ENCODE results near the gene IGFALS.

The IGFALS gene

DNA sequence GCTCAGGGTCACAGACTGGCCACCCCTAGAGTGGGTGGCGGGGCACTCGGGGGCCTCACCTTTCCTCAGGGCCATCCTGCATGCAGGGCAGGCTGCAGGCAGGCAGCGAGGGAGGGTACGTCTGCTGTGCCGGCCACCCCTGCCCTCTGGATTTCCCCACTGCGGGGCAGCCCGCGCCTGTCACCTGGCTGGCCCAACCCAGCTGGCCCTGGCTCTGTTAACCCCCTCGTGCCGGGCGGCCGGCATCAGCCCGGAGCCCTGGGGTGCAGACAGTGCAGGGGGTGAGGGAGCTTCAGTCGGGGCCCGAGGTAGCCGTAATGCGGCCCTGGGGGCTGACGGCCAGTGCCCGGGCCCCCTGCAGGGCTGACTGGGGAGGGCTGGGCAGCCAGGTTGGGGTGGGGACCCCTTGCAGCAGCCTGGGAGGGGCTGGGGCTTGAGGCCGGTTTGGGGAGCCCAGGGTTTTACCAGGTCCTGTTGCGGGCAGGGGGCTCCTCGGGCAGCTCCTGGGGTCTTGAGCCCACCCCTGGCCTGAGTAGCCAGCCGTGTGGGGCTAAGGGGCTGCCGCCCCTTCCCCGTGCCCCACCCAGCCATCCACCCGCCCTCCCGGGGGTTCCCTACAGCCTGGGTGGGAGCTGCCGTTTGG is at the start of gene IGFALS:
TSS of gene IGFALS (minus strand) at position 128 of the 643 bp plus-strand sequence. CDS start at position 75, 53 bp downstream.
- no peak for DNase-seq (ENCODE audit: low spot score)

DNA sequence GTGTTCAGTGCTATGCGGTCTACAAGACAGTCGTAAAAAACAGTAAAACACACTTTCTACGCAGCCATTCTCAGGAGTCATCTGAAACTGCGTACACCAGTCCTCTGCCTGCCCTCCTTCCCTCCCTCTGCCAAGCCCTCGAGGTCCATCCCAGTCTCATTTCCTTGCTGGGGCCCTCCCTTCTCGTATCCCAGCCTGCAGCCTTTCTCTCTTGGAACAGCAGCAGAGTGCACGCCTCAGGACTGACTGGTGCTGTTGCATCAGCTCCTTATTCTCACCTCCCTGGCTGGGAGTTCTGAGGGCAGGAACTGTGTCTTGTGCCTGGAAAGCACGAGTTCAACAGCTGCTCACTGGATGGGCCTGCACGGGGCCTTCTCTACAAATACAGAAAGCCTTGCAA is 46.0 kb upstream of the IGFALS start:
- DNase-seq (ENCODE audit: low spot score): no peak

- no peak for DNase-seq (ENCODE audit: low spot score)
Measured at GRCh38 chr16:1834096-1834495, 40.6 kb upstream of the IGFALS start.

GRCh38 chr16:1832838-1833454 is 39.4 kb upstream of the IGFALS start:
- DNase-seq (ENCODE audit: low spot score): no peak

DNA sequence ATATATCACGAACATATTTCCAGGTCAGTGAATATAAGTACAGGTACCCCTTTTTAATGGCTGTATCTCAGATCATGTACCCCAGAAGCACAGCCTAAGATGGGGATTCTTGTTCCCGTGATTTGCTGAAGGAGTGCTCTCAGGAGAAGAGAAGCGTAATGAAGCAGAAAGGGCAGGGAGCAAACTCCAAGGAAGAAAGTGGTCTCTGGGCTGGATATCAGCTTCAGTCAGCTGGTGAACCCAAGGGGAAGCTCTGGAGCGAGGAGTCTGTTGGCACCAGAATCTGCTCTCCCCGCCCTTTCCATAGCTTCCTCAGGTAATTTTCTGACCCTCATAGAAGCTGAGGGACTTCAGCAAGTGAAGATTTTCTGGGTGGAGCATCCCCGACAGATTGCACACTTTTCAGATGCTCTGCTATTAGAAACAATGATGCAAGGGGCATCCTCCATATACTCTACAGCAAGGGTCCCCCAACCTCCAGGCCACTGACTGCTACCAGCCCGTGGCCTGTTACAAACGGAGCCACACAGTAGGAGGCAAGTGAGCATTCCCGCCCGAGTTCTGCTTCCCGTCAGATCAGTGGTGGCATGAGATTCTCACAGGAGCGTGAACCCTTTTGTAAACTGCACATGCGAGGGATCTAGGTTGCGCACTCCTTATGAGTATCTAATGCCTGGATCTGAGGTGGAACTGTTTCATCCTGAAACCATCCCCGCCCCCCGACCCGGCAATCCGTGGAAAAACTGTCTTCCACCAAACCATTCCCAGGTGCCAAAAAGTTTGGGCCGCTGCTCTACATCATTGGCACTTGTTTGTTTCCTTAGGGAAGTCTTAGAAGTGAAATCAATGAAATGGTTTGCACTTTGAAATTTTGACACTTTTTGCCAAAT is 37.9 kb upstream of the IGFALS start:
- no peak for DNase-seq (ENCODE audit: low spot score)

DNA sequence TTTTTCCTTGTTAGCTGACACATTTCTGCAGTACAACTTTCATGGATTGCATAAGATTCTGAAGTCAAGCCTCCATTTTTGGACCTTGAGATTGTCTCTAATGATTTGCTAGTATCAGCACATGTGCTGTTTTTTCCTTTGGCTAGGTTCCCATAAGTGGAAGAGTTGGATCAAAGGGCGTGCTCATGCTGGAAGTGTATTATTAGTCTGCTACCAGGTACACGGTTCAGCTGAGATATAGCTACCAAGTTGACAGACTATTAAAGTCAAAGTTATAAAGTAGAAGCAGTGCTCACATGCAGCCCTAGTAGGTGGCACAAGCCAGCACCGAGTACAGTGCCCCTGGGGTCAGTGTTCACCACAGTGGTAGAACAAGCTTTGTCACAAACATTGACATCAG is 36.7 kb upstream of the IGFALS start:
- DNase-seq (ENCODE audit: low spot score): no peak

GRCh38 chr16:1828645-1829410 is 35.3 kb upstream of the IGFALS start:
- DNase-seq (ENCODE audit: low spot score): no peak

GRCh38 chr16:1826691-1827573 is 33.4 kb upstream of the IGFALS start, which contains the start of the genes FAHD1 and HAGH:
Gene FAHD1 (plus strand): TSS chr16:1827206. CDS start chr16:1827239, 33 bp downstream.
Gene HAGH (minus strand): TSS chr16:1826825. CDS start chr16:1826787, 38 bp downstream.
- peak; percentile 90 for DNase-seq (ENCODE audit: low spot score)

DNA sequence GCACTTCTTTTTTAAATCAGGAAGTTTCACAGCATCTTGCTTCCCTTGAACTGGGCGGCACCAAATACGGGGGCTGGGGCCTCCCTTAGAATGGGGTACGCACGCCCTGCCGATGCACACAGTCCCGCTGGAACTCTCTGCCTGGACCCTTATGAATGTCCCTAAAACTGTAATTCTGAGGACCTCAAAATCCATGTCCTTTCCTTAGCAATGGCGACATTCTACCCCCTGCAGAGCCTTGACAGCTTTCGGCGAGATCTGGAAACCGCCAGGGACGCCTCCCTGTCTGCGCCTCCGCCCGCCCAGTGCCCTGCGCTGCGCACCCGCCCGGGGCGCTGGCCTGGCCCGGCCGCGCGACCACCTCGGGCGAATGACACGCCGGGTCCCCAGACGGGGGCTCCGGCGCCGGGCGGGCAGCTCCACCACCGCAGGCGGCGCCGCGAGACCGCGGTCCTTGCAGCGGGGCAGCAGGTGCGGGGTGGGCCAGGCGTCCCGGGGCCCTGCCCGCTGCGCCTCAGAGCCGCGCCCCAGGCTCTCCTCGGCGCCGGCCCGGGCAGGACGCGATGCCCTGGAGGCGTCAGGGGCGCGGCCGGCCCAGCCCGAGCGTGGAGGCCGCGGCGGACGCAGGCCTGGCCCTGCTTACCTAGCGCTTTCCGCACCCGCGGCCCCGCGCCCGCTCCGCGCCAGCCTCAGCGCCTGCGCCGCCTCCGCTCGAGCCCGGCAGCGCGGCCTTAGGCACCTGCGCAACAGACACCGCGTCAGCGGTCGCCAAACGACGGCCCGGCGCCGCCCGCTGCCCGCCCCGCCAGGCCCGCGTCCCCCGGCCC is 32.6 kb upstream of the IGFALS start:
- peak; percentile 50 for DNase-seq (ENCODE audit: low spot score)

- no peak for DNase-seq (ENCODE audit: low spot score)
Measured at GRCh38 chr16:1825381-1825863, 31.9 kb upstream of the IGFALS start.

DNA sequence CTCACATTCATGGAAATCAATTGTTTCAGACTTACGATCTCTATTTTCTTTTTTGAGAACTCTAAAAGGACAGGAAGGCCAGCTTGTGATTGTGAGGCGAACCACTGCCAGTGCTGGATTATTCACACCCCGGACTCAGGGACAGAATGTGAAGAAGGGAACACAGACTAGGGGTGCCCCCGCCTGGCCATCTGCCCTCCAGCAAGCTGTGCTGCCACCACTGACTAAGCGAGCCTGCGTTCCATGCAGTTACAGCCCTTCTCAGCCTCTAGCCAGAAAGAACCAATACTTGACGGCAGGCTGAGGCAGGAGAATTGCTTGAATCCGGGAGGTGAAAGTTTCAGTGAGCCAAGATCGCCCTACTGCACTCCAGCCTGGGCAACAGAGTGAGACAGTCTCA is 30.3 kb upstream of the IGFALS start:
- peak; percentile 39 for DNase-seq (ENCODE audit: low spot score)

DNA sequence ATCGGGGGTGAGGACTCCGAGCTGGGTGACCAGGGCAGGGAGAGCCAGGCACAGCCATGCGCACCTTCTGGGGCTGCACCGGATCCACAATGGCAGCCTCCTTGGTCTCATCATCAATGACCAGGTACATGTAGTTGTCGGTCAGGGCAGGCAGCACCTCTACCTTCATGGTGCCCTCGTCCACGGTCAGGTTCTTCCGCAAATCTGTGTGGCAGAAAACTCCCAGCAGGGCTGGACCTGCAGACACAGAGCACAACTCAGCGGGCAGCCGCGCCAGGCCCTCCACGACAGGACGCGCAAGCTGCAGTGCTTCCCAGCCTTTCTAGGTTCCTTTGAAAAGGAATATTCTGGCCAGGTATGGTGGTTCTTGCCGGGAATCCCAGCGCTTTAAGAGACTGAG is 29.3 kb upstream of the IGFALS start:
- DNase-seq (ENCODE audit: low spot score): no peak

GRCh38 chr16:1821861-1822611 is 28.5 kb upstream of the IGFALS start:
- no peak for DNase-seq (ENCODE audit: low spot score)

DNA sequence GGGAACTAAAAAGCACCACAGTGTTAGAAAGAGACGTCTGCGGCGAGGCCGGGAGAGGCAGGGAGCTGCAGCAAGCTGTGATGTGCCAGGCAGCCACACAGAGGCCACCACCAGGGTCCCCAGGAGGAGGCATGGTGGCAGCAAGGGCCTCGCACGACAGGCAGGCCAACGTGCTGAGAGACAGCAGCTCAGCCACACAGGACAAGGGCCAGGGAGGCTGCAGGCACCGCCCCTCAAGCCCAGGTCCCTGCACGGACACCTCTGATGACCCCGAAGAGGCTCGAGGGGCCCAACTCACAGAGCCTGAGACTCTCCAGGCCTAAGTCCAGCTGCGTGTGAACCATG is 27.4 kb upstream of the IGFALS start:
- DNase-seq (ENCODE audit: low spot score): no peak

DNA sequence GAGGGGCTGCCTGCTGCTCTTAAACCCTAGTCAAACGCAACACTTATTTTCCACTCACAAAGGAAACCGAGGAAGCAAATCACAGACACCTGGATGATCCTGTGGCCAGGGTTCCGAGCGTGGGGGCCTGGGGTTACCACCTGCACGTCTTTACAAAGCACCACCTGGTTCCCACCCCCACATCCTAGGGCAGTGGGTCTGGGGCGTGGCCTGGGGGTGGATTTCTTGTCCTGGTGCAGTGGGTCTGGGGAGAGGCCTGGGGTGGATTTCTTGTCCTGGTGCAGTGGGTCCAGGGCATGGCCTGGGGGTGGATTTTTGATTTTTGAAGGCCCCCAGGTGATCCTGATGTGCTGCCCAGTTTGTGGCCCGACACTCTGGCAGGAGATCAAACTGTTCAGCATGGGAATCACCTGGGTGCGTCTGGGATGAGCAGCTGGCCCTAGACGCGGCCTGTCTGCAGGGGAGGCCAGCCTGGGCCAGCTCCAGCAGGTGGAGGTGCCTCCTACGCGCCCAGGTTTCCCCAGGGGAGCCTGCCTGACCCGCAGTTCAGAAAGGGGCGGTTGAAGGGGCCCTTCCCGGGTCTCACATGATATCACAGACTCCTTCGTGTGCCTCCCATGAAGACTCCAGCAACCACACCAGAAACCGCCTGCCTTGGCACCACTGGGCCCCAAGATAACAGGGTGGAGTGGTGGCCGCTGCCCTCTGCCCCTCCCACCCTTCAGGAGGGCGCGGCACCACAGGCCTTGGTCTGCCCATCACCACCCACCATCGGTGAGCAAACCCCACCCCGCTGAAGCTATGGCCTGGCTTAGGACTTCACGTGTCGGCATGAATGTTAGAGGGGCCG is 26.8 kb upstream of the IGFALS start:
- no peak for DNase-seq (ENCODE audit: low spot score)

DNA sequence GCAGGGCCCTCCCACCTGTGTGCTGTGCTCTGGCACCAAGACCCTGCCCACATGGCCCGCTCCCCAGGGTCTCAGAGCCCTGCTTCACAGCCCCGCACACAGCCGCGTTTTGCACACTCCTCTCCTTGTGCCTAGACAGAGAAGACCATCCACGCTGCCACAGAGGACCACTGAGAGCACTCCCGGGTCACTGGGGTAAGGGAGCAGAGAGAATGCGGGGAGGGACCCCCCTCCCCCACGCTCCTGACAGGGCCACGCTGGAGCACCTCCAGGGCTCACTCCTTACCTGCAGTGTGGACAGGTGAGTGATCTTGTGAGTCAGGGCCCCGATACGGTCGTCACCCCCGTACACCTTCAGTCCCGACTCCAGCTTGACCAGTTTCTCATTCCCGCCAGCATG is 26.1 kb upstream of the IGFALS start:
- no peak for DNase-seq (ENCODE audit: low spot score)

GRCh38 chr16:1818873-1819525 is 25.5 kb upstream of the IGFALS start:
- no peak for DNase-seq (ENCODE audit: low spot score)

Data from SW480 (cell line).